Embryonic facial prominence (tissue), 1 donor: ENCODE measurements around the gene ASB16.
"Not testable (repeated sequence)": the region's sequence is repeated elsewhere in the genome, so short reads cannot be mapped to it uniquely, and the experiment has no call there.

Experiments used
- DNase-seq: peaks from one replicate; pipeline ENCODE4 v3.0.0-alpha.2; 2016; ENCODE audit errors: extremely low spot score

ASB16 gene

GRCh38 chr17:44170499-44171201 is at the start of gene ASB16:
Gene ASB16, plus strand, starts transcription at chr17:44170704. Its CDS starts 86 bp downstream, at chr17:44170790.
- no peak for DNase-seq

GRCh38 chr17:44120851-44121605 is 49.5 kb upstream of the ASB16 start:
- no peak for DNase-seq

GRCh38 chr17:44121997-44122815 is 48.3 kb upstream of the ASB16 start:
- DNase-seq, result no peak

- DNase-seq, result no peak
Observed at GRCh38 chr17:44122816-44123355, 47.6 kb upstream of the ASB16 start.

GRCh38 chr17:44123356-44124117 is 47.0 kb upstream of the ASB16 start, which contains the start of gene HDAC5:
Gene HDAC5, minus strand, starts transcription at chr17:44123641. Its CDS starts 6,126 bp downstream, at chr17:44117515.
- peak; percentile 89 for DNase-seq

- no peak for DNase-seq
Observed at GRCh38 chr17:44124118-44124438, 46.4 kb upstream of the ASB16 start.

- DNase-seq, result no peak
Observed at GRCh38 chr17:44128383-44128782, 42.1 kb upstream of the ASB16 start.

GRCh38 chr17:44130693-44131349 is 39.7 kb upstream of the ASB16 start:
- DNase-seq, result no peak

- DNase-seq, result not testable (repeated sequence)
Observed at GRCh38 chr17:44131372-44131771, 39.1 kb upstream of the ASB16 start.

- no peak for DNase-seq
Observed at GRCh38 chr17:44132275-44132821, 38.2 kb upstream of the ASB16 start.

GRCh38 chr17:44133918-44134476 is 36.5 kb upstream of the ASB16 start:
- no peak for DNase-seq

GRCh38 chr17:44134752-44135568 is 35.5 kb upstream of the ASB16 start:
- DNase-seq, result no peak

GRCh38 chr17:44137891-44138709 is 32.4 kb upstream of the ASB16 start:
- peak; percentile 72 for DNase-seq

GRCh38 chr17:44143921-44144320 is 26.6 kb upstream of the ASB16 start:
- not testable (repeated sequence) for DNase-seq

GRCh38 chr17:44144966-44145739 is 25.4 kb upstream of the ASB16 start:
- no peak for DNase-seq

GRCh38 chr17:44146375-44147346 is 23.8 kb upstream of the ASB16 start:
- DNase-seq, result no peak
